Measurements from ENCODE around the gene HLA-DQB2. TPM values are rescaled to one million over a fixed set of nuclear protein-coding genes. Genes with fewer than 3 reads are reported as not detected.

HLA-DQB2 gene
- total and polyA plus RNA-seq, 9 of the 15 experiments (the other 6 are each of a cell fraction or from before 2014, with no cell fraction given): not detected

GRCh38 chr6:32709625-32710024 lies 53.7 kb downstream of the HLA-DQB2 start:
- POLR2A ChIA-PET: no interaction called here

More at GRCh38 chr6:32709625-32710024, 53.7 kb downstream of the HLA-DQB2 start:
- CTCF ChIA-PET (ENCODE audit: low intra/inter-chr PET ratio): no interaction called here
- Histone ChIP-seq H4K20me1 (replicated peaks; ENCODE audit: control insufficient read depth, insufficient read depth, low read length) (no peaks in the 10 kb centered on the region), H3K36me3 (ENCODE audit: control insufficient read depth, insufficient read depth, low read length) (no peaks in the 10 kb centered on the region), H3K9ac (ENCODE audit: insufficient read depth in 1 of 2, low read depth in 2 of 2, low read length in 2 of 2) (no peak overlapping the region), H3K27ac (ENCODE audit: extremely low read depth, low read depth, low read length) (no peak overlapping the region), H3K79me2 (ENCODE audit: control insufficient read depth, insufficient read depth, low read length) (no peaks in the 10 kb centered on the region), H3K27me3 (ENCODE audit: control insufficient read depth in 2 of 2, insufficient read depth in 2 of 2, low read length in 2 of 2) (peaks cover 0 to under 1% of the 10 kb centered on the region in 2 experiments; a peak in 1 of 5 replicates), H3K4me3 (no peak overlapping the region), H3K9me3 (replicated peaks; ENCODE audit: control insufficient read depth, insufficient read depth, low read depth, low read length) (no peaks in the 10 kb centered on the region), H3K4me2 (ENCODE audit: insufficient read depth, low read length) (no peak overlapping the region), H2AFZ (ENCODE audit: low read depth, low read length) (no peak overlapping the region), H3K9me1 (ENCODE audit: control insufficient read depth, insufficient read depth, low read length) (no peaks in the 10 kb centered on the region), H3K4me1 (replicated peaks in 1 of 2; ENCODE audit: control insufficient read depth in 2 of 2, insufficient read depth in 2 of 2, low read length in 2 of 2) (no peaks in the 10 kb centered on the region)
- TF ChIP-seq MIER1 (IDR thresholded peaks at IDR 0.05; ENCODE audit: low read depth) (no peak), ZNF512 (tag; IDR thresholded peaks at IDR 0.05) (peak; percentile 55)
- in situ Hi-C loops (cut with MboI) (no loop called here), intact Hi-C loops (cut with micrococcal nuclease) (no loop called here)
- no TSS peak for BruUV-seq (replicated peaks)
- DNase-seq (ENCODE audit: extremely low read depth in 1 of 4, low spot score in 3 of 4) (no peak), FAIRE-seq (no peak), ATAC-seq (no peak)

Small RNA genes within 50 kb of the gene (microRNA-seq; reads per million reads assigned to microRNA genes)
- gene MIR3135B (ENCODE audit: borderline microRNAs expressed): not detected

Small RNA genes within 50 kb of the gene (small RNA-seq; reads per million reads assigned to genes)
- not detected for gene MIR3135B

Other genes with a start within 250 kb of the HLA-DQB2 start
Only the 7 nearest of the 14 such genes appear.
- gene HLA-DQB1, start 96.9 kb downstream of the HLA-DQB2 start, total RNA-seq (2014; rRNA removed): not detected in 2 replicates
- gene HLA-DQB1, start 96.9 kb downstream of the HLA-DQB2 start, total RNA-seq (2014; rRNA removed; fragmentation: Illumina TruSeq; extraction: Trizol): not detected in 2 replicates
- not detected in 2 replicates for gene HLA-DQB1, start 96.9 kb downstream of the HLA-DQB2 start, total RNA-seq (2015; rRNA removed; fragmentation: Illumina TruSeq; extraction: Trizol)
- 0.29 TPM in 1 of 2 replicates, not detected in the other for gene HLA-DQB1, start 96.9 kb downstream of the HLA-DQB2 start, total RNA-seq (2021)
- gene HLA-DQB1, start 96.9 kb downstream of the HLA-DQB2 start, polyA plus RNA-seq (2011; rRNA removed): not detected in 2 replicates
- gene HLA-DQB1, start 96.9 kb downstream of the HLA-DQB2 start, polyA plus RNA-seq (2014; fragmentation: Illumina TruSeq; extraction: Trizol): not detected in 2 replicates
- gene HLA-DQB1, start 96.9 kb downstream of the HLA-DQB2 start, polyA plus RNA-seq (2014; fragmentation: Nextera tagmentation; extraction: Ambion mirVana): not detected
- not detected in 2 replicates for gene HLA-DQB1, start 96.9 kb downstream of the HLA-DQB2 start, polyA plus RNA-seq (2014; rRNA removed)
- gene HLA-DQA2, start 22.1 kb downstream of the HLA-DQB2 start, total RNA-seq (2014; rRNA removed): not detected in 2 replicates
- gene HLA-DQA2, start 22.1 kb downstream of the HLA-DQB2 start, total RNA-seq (2014; rRNA removed; fragmentation: Illumina TruSeq; extraction: Trizol): not detected in 2 replicates
- not detected in 2 replicates for gene HLA-DQA2, start 22.1 kb downstream of the HLA-DQB2 start, total RNA-seq (2015; rRNA removed; fragmentation: Illumina TruSeq; extraction: Trizol)
- not detected in 2 replicates for gene HLA-DQA2, start 22.1 kb downstream of the HLA-DQB2 start, total RNA-seq (2021)
- gene HLA-DQA2, start 22.1 kb downstream of the HLA-DQB2 start, polyA plus RNA-seq (2011; rRNA removed): not detected in 2 replicates
- not detected in 2 replicates for gene HLA-DQA2, start 22.1 kb downstream of the HLA-DQB2 start, polyA plus RNA-seq (2014; fragmentation: Illumina TruSeq; extraction: Trizol)
- gene HLA-DQA2, start 22.1 kb downstream of the HLA-DQB2 start, polyA plus RNA-seq (2014; fragmentation: Nextera tagmentation; extraction: Ambion mirVana): not detected
- not detected in 2 replicates for gene HLA-DQA2, start 22.1 kb downstream of the HLA-DQB2 start, polyA plus RNA-seq (2014; rRNA removed)
- 0.98 and 1.7 TPM in 2 replicates for gene HLA-DOB, start 53.5 kb upstream of the HLA-DQB2 start, total RNA-seq (2014; rRNA removed)
- 2.3 TPM in 2 replicates for gene HLA-DOB, start 53.5 kb upstream of the HLA-DQB2 start, total RNA-seq (2014; rRNA removed; fragmentation: Illumina TruSeq; extraction: Trizol)
- 1.1 and 1.2 TPM in 2 replicates for gene HLA-DOB, start 53.5 kb upstream of the HLA-DQB2 start, total RNA-seq (2015; rRNA removed; fragmentation: Illumina TruSeq; extraction: Trizol)
- 1.3 and 2.5 TPM in 2 replicates for gene HLA-DOB, start 53.5 kb upstream of the HLA-DQB2 start, total RNA-seq (2021)
- 4.0 and 4.6 TPM in 2 replicates for gene HLA-DOB, start 53.5 kb upstream of the HLA-DQB2 start, polyA plus RNA-seq (2011; rRNA removed)
- 3.7 and 3.8 TPM in 2 replicates for gene HLA-DOB, start 53.5 kb upstream of the HLA-DQB2 start, polyA plus RNA-seq (2014; fragmentation: Illumina TruSeq; extraction: Trizol)
- 1 to 10 TPM; 2.5 to 2.7 TPM for gene HLA-DOB, start 53.5 kb upstream of the HLA-DQB2 start, polyA plus RNA-seq (2014; fragmentation: Nextera tagmentation; extraction: Ambion mirVana)
- 1.8 and 3.2 TPM in 2 replicates for gene HLA-DOB, start 53.5 kb upstream of the HLA-DQB2 start, polyA plus RNA-seq (2014; rRNA removed)
- gene TAP2, start 75.2 kb upstream of the HLA-DQB2 start, total RNA-seq (2014; rRNA removed): 19.8 and 26.6 TPM in 2 replicates
- 12.9 and 18.4 TPM in 2 replicates for gene TAP2, start 75.2 kb upstream of the HLA-DQB2 start, total RNA-seq (2014; rRNA removed; fragmentation: Illumina TruSeq; extraction: Trizol)
- 13.9 and 15.2 TPM in 2 replicates for gene TAP2, start 75.2 kb upstream of the HLA-DQB2 start, total RNA-seq (2015; rRNA removed; fragmentation: Illumina TruSeq; extraction: Trizol)
- gene TAP2, start 75.2 kb upstream of the HLA-DQB2 start, total RNA-seq (2021): 47.2 and 53.5 TPM in 2 replicates
- gene TAP2, start 75.2 kb upstream of the HLA-DQB2 start, polyA plus RNA-seq (2011; rRNA removed): 15.7 and 19.6 TPM in 2 replicates
- 26.8 and 27.3 TPM in 2 replicates for gene TAP2, start 75.2 kb upstream of the HLA-DQB2 start, polyA plus RNA-seq (2014; fragmentation: Illumina TruSeq; extraction: Trizol)
- gene TAP2, start 75.2 kb upstream of the HLA-DQB2 start, polyA plus RNA-seq (2014; fragmentation: Nextera tagmentation; extraction: Ambion mirVana): 1 to 10 TPM; 2.0 to 3.1 TPM
- gene TAP2, start 75.2 kb upstream of the HLA-DQB2 start, polyA plus RNA-seq (2014; rRNA removed): 27.7 and 35.3 TPM in 2 replicates
- 2.0 and 3.7 TPM in 2 replicates for gene PSMB8, start 80.5 kb upstream of the HLA-DQB2 start, total RNA-seq (2014; rRNA removed)
- gene PSMB8, start 80.5 kb upstream of the HLA-DQB2 start, total RNA-seq (2014; rRNA removed; fragmentation: Illumina TruSeq; extraction: Trizol): 1.9 and 2.0 TPM in 2 replicates
- gene PSMB8, start 80.5 kb upstream of the HLA-DQB2 start, total RNA-seq (2015; rRNA removed; fragmentation: Illumina TruSeq; extraction: Trizol): 3.2 and 4.0 TPM in 2 replicates
- 2.9 and 3.3 TPM in 2 replicates for gene PSMB8, start 80.5 kb upstream of the HLA-DQB2 start, total RNA-seq (2021)
- gene PSMB8, start 80.5 kb upstream of the HLA-DQB2 start, polyA plus RNA-seq (2011; rRNA removed): 0.12 and 0.71 TPM in 2 replicates
- gene PSMB8, start 80.5 kb upstream of the HLA-DQB2 start, polyA plus RNA-seq (2014; fragmentation: Illumina TruSeq; extraction: Trizol): 2.0 and 2.7 TPM in 2 replicates
- 1 to 10 TPM; 2.4 to 2.6 TPM for gene PSMB8, start 80.5 kb upstream of the HLA-DQB2 start, polyA plus RNA-seq (2014; fragmentation: Nextera tagmentation; extraction: Ambion mirVana)
- 2.8 and 4.4 TPM in 2 replicates for gene PSMB8, start 80.5 kb upstream of the HLA-DQB2 start, polyA plus RNA-seq (2014; rRNA removed)
- 3.5 and 8.6 TPM in 2 replicates for gene TAP1, start 90.2 kb upstream of the HLA-DQB2 start, total RNA-seq (2014; rRNA removed)
- 2.6 and 4.2 TPM in 2 replicates for gene TAP1, start 90.2 kb upstream of the HLA-DQB2 start, total RNA-seq (2014; rRNA removed; fragmentation: Illumina TruSeq; extraction: Trizol)
- 3.6 and 3.9 TPM in 2 replicates for gene TAP1, start 90.2 kb upstream of the HLA-DQB2 start, total RNA-seq (2015; rRNA removed; fragmentation: Illumina TruSeq; extraction: Trizol)
- 5.5 and 6.3 TPM in 2 replicates for gene TAP1, start 90.2 kb upstream of the HLA-DQB2 start, total RNA-seq (2021)
- 4.3 and 9.2 TPM in 2 replicates for gene TAP1, start 90.2 kb upstream of the HLA-DQB2 start, polyA plus RNA-seq (2011; rRNA removed)
- 4.0 and 4.9 TPM in 2 replicates for gene TAP1, start 90.2 kb upstream of the HLA-DQB2 start, polyA plus RNA-seq (2014; fragmentation: Illumina TruSeq; extraction: Trizol)
- gene TAP1, start 90.2 kb upstream of the HLA-DQB2 start, polyA plus RNA-seq (2014; fragmentation: Nextera tagmentation; extraction: Ambion mirVana): 1 to 10 TPM; 1.3 to 1.7 TPM
- 6.0 and 6.9 TPM in 2 replicates for gene TAP1, start 90.2 kb upstream of the HLA-DQB2 start, polyA plus RNA-seq (2014; rRNA removed)
- 3.0 TPM in 2 replicates for gene PSMB9, start 90.7 kb upstream of the HLA-DQB2 start, total RNA-seq (2014; rRNA removed)
- 1.1 and 1.8 TPM in 2 replicates for gene PSMB9, start 90.7 kb upstream of the HLA-DQB2 start, total RNA-seq (2014; rRNA removed; fragmentation: Illumina TruSeq; extraction: Trizol)
- gene PSMB9, start 90.7 kb upstream of the HLA-DQB2 start, total RNA-seq (2015; rRNA removed; fragmentation: Illumina TruSeq; extraction: Trizol): 2.3 and 3.7 TPM in 2 replicates
- gene PSMB9, start 90.7 kb upstream of the HLA-DQB2 start, total RNA-seq (2021): 3.2 and 3.4 TPM in 2 replicates
- gene PSMB9, start 90.7 kb upstream of the HLA-DQB2 start, polyA plus RNA-seq (2011; rRNA removed): 1.7 and 2.6 TPM in 2 replicates
- 1.8 and 2.1 TPM in 2 replicates for gene PSMB9, start 90.7 kb upstream of the HLA-DQB2 start, polyA plus RNA-seq (2014; fragmentation: Illumina TruSeq; extraction: Trizol)
- gene PSMB9, start 90.7 kb upstream of the HLA-DQB2 start, polyA plus RNA-seq (2014; fragmentation: Nextera tagmentation; extraction: Ambion mirVana): 1 to 10 TPM; 1.9 to 2.8 TPM
- gene PSMB9, start 90.7 kb upstream of the HLA-DQB2 start, polyA plus RNA-seq (2014; rRNA removed): 2.4 and 2.5 TPM in 2 replicates